GM23338 (cell line): ENCODE data around the gene AGAP9. TPM values are rescaled to one million over a fixed set of nuclear protein-coding genes. Genes with fewer than 3 reads are reported as not detected.
"Not testable (repeated sequence)": the region's sequence is repeated elsewhere in the genome, so short reads cannot be mapped to it uniquely, and the experiment has no call there.

Experiments used
- ATAC-seq: fragments of 200-7000 bp; cut with Tn5 transposase; 3 replicates; pipeline ENCODE4 v1.9.1; 2020
- DNase-seq: peaks from one replicate; pipeline ENCODE4 v3.0.0-alpha.2; 2015; ENCODE audit warnings: low spot score
- H2AFZ ChIP-seq: fragments of 200-600 bp; sonication (generic); 2 replicates; pipeline ENCODE4 v1.8.0; 2016; ENCODE audit warnings: antibody characterized with exemption, mild to moderate bottlenecking, moderate library complexity
- H3F3A ChIP-seq: fragments of 200-600 bp; sonication (generic); replicated peaks from 2 replicates; pipeline ENCODE4 v1.8.0; 2017; ENCODE audit warnings: antibody characterized with exemption, mixed run types, low read depth
- H3K27ac ChIP-seq: fragments of 200-600 bp; sonication (generic); 2 replicates; pipeline ENCODE4 v1.6.1; 2016; ENCODE audit warnings: low read depth
- H3K27me3 ChIP-seq: fragments of 200-600 bp; sonication (generic); 2 replicates; pipeline ENCODE4 v1.8.0; 2016; ENCODE audit warnings: mild to moderate bottlenecking, mixed run types, moderate library complexity; ENCODE audit not compliant: insufficient read depth
- H3K36me3 ChIP-seq: fragments of 200-600 bp; sonication (generic); 2 replicates; pipeline ENCODE4 v1.8.0; 2016; ENCODE audit warnings: mild to moderate bottlenecking; ENCODE audit not compliant: insufficient read depth
- H3K4me1 ChIP-seq: fragments of 200-600 bp; sonication (generic); 2 replicates; pipeline ENCODE4 v1.8.0; 2016; ENCODE audit warnings: mild to moderate bottlenecking, moderate library complexity; ENCODE audit not compliant: insufficient read depth
- H3K4me2 ChIP-seq: fragments of 200-600 bp; sonication (generic); 2 replicates; pipeline ENCODE4 v1.7.1; 2017; ENCODE audit warnings: mixed run types
- H3K4me3 ChIP-seq: fragments of 200-600 bp; sonication (generic); 2 replicates; pipeline ENCODE4 v1.6.1; 2016; ENCODE audit warnings: mixed run types
- H3K79me2 ChIP-seq: fragments of 200-600 bp; sonication (generic); replicated peaks from 2 replicates; pipeline ENCODE4 v1.8.0; 2017; ENCODE audit warnings: mild to moderate bottlenecking; ENCODE audit not compliant: insufficient read depth
- H3K9me2 ChIP-seq: fragments of 200-600 bp; sonication (generic); 2 replicates; pipeline ENCODE4 v1.8.0; 2017; ENCODE audit not compliant: insufficient read depth
- H4K20me1 ChIP-seq: fragments of 200-600 bp; sonication (generic); replicated peaks from 2 replicates; pipeline ENCODE4 v1.8.0; 2017; ENCODE audit warnings: mild to moderate bottlenecking; ENCODE audit not compliant: insufficient read depth
- H3K27ac Mint-ChIP-seq: 2 replicates; pipeline ENCODE4 v1.8.0; 2020; ENCODE audit warnings: inconsistent platforms, mild to moderate bottlenecking, moderate library complexity, mixed read lengths
- H3K27me3 Mint-ChIP-seq: 3 replicates; pipeline ENCODE4 v1.8.0; 2022; ENCODE audit warnings: low read depth, mild to moderate bottlenecking, moderate library complexity, mixed read lengths, inconsistent platforms; ENCODE audit not compliant: insufficient read depth, poor library complexity
- H3K36me3 Mint-ChIP-seq: 3 replicates; pipeline ENCODE4 v1.8.0; 2021; ENCODE audit warnings: low read depth, mild to moderate bottlenecking, inconsistent platforms, moderate library complexity, mixed read lengths
- H3K4me1 Mint-ChIP-seq: 3 replicates; pipeline ENCODE4 v1.8.0; 2020; ENCODE audit warnings: mild to moderate bottlenecking, inconsistent platforms, mixed read lengths
- H3K4me3 Mint-ChIP-seq: 3 replicates; pipeline ENCODE4 v1.8.0; 2021; ENCODE audit warnings: moderate library complexity, mild to moderate bottlenecking, inconsistent platforms, mixed read lengths
- H3K9me3 Mint-ChIP-seq: 3 replicates; pipeline ENCODE4 v1.8.0; 2020; ENCODE audit warnings: moderate library complexity, mild to moderate bottlenecking, inconsistent platforms, mixed read lengths
- polyA plus RNA-seq: library from polyadenylated mRNA; unstranded; fragments of >200 nt; fragmentation: Nextera tagmentation; extraction: Ambion mirVana; gene quantifications from 2 replicates; pipeline ENCODE4 v1.2.1, GENCODE V29; 2016
- total RNA-seq: library from RNA; depleted of rRNA; stranded (reverse); fragments of >200 nt; shearing (Covaris generic); gene quantifications from 2 replicates; pipeline ENCODE4 v1.2.3, GENCODE V29; 2014

AGAP9 gene
- total and polyA plus RNA-seq, 2 experiments from 2014 or later, result 6.9 to 7.2 TPM

DNA sequence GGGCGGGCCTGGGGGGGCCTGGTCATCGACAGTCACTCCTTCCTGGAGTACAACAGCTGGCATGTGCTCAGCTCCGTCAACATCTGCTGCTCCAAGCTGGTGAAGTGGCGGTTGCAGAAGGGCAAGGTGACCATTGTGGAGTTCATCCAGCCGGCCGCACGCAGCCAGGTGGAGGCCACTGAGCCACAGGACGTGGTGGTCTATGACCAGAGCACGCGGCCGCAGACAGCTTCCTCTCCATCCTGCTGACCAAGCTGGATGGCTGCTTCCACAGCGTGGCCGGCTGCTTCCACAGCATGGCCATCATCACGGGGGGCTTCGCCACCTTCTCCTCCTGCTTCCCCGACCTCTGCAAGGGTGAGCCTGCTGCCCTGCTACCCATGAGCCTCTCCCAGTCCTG is 40.9 kb upstream of the AGAP9 start:
- H3K27me3 ChIP-seq, H3K27me3 Mint-ChIP-seq, H3K9me2 ChIP-seq, H3K4me1 ChIP-seq, H3F3A ChIP-seq, H3K9me3 Mint-ChIP-seq, H3K27ac ChIP-seq, H3K4me1 Mint-ChIP-seq, H3K36me3 ChIP-seq, H3K4me3 ChIP-seq, H3K4me2 ChIP-seq, H3K79me2 ChIP-seq, H3K4me3 Mint-ChIP-seq, ATAC-seq, H4K20me1 ChIP-seq, H2AFZ ChIP-seq, H3K27ac Mint-ChIP-seq, DNase-seq, H3K36me3 Mint-ChIP-seq: not testable (repeated sequence)

- H3K9me3 Mint-ChIP-seq, H3K4me1 Mint-ChIP-seq, H3K9me2 ChIP-seq, H3K27me3 Mint-ChIP-seq, H4K20me1 ChIP-seq, H3K27ac Mint-ChIP-seq, H3K27ac ChIP-seq, H3K4me3 ChIP-seq, H2AFZ ChIP-seq, ATAC-seq, H3K4me2 ChIP-seq, H3K36me3 ChIP-seq, DNase-seq, H3F3A ChIP-seq, H3K79me2 ChIP-seq, H3K27me3 ChIP-seq, H3K4me3 Mint-ChIP-seq, H3K36me3 Mint-ChIP-seq, H3K4me1 ChIP-seq: not testable (repeated sequence)
Observed at GRCh38 chr10:47560452-47560851, 37.0 kb upstream of the AGAP9 start.

- not testable (repeated sequence) for H3K27me3 Mint-ChIP-seq, H3K9me2 ChIP-seq, H3K4me3 ChIP-seq, H3K79me2 ChIP-seq, H3F3A ChIP-seq, H3K4me3 Mint-ChIP-seq, H3K4me1 Mint-ChIP-seq, H3K27me3 ChIP-seq, H3K27ac ChIP-seq, H3K36me3 ChIP-seq, H3K27ac Mint-ChIP-seq, H2AFZ ChIP-seq, H3K36me3 Mint-ChIP-seq, H3K4me1 ChIP-seq, H3K9me3 Mint-ChIP-seq, ATAC-seq, H3K4me2 ChIP-seq, H4K20me1 ChIP-seq, DNase-seq
Observed at GRCh38 chr10:47559718-47560308, 36.4 kb upstream of the AGAP9 start.

DNA sequence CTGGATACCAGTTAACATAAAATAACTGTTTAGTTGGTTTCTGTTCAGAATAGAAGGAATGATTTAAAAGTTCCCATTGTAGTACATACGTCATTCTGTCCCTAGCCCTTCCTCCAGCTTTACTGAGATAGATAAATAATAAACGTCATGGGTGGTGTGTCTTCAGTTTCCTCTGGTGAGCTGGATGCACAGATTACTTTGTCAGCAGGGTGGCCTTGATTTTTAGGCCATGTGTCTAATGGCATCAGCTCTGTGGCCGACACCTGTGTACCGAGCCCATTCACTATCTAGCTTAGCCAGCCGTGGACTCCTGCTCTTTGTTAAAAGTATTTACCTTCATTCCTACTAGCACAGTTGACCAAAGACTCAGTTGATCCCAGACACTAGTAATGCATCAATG is 34.7 kb upstream of the AGAP9 start:
- H3K36me3 ChIP-seq, ATAC-seq, H3K4me3 ChIP-seq, H3K9me3 Mint-ChIP-seq, H3K27ac Mint-ChIP-seq, H4K20me1 ChIP-seq, H3K4me1 ChIP-seq, H3K79me2 ChIP-seq, H3K4me1 Mint-ChIP-seq, H3F3A ChIP-seq, H3K9me2 ChIP-seq, DNase-seq, H3K36me3 Mint-ChIP-seq, H2AFZ ChIP-seq, H3K4me2 ChIP-seq, H3K27me3 ChIP-seq, H3K27me3 Mint-ChIP-seq, H3K4me3 Mint-ChIP-seq, H3K27ac ChIP-seq: not testable (repeated sequence)

DNA sequence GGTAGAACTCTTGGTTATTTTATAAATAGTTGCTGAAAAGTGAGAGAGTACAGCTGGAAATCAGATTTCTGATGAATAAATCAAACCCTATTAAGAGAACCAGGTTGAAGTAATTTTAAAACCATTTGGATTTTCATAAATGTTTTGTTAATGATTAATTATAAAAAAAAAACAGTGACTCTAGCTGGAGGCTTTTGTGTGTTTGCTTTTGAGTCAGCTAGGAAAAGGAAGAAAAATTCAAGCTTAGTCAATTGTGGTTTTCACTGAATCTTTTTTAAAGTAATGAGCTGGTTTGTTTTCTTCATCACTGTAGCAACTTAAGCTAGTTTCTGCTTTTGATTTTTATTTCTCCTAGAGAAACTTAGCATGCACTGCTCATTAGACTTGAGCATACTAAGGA is 34.2 kb upstream of the AGAP9 start:
- not testable (repeated sequence) for H3K9me2 ChIP-seq, H3K4me1 Mint-ChIP-seq, H3K4me1 ChIP-seq, ATAC-seq, H3K4me3 ChIP-seq, H3K27me3 ChIP-seq, H3K4me3 Mint-ChIP-seq, H3F3A ChIP-seq, H3K36me3 Mint-ChIP-seq, H3K27ac ChIP-seq, H3K36me3 ChIP-seq, H3K79me2 ChIP-seq, H3K4me2 ChIP-seq, H3K9me3 Mint-ChIP-seq, H3K27ac Mint-ChIP-seq, H4K20me1 ChIP-seq, H2AFZ ChIP-seq, H3K27me3 Mint-ChIP-seq, DNase-seq

DNA sequence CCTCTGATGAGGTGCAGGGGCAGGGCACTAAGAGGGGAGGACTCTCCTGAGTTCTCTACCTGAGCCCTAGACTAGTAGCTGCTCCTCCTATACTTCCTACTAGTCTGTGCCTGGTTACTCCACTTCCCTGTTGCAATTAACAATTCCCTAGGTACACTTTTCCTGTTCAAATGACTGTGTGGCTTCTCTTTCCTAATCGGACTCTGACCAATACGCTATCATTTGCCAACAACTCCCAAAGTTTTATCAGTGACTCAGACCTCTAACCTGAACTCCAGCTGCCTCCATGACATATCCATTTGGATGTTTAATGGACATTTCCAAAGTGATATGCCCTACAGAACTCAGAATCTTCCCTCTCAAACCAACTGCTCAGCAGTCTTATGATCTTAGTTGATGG is 31.9 kb upstream of the AGAP9 start:
- not testable (repeated sequence) for H3K4me3 Mint-ChIP-seq, DNase-seq, H3K4me1 ChIP-seq, H3K4me2 ChIP-seq, H3K9me3 Mint-ChIP-seq, H3K36me3 Mint-ChIP-seq, H3K27ac ChIP-seq, H2AFZ ChIP-seq, H3K27me3 Mint-ChIP-seq, H3F3A ChIP-seq, ATAC-seq, H3K36me3 ChIP-seq, H3K4me3 ChIP-seq, H3K9me2 ChIP-seq, H3K4me1 Mint-ChIP-seq, H3K27me3 ChIP-seq, H4K20me1 ChIP-seq, H3K79me2 ChIP-seq, H3K27ac Mint-ChIP-seq

GRCh38 chr10:47554552-47554951 is 31.1 kb upstream of the AGAP9 start:
- H3K27me3 ChIP-seq, H3K36me3 ChIP-seq, H4K20me1 ChIP-seq, H3K9me3 Mint-ChIP-seq, H3K4me3 Mint-ChIP-seq, H3K36me3 Mint-ChIP-seq, DNase-seq, H3K9me2 ChIP-seq, H3K27ac Mint-ChIP-seq, H2AFZ ChIP-seq, H3K4me3 ChIP-seq, H3F3A ChIP-seq, H3K4me2 ChIP-seq, H3K4me1 Mint-ChIP-seq, ATAC-seq, H3K79me2 ChIP-seq, H3K4me1 ChIP-seq, H3K27ac ChIP-seq, H3K27me3 Mint-ChIP-seq: not testable (repeated sequence)
